ENCODE results near the gene JSRP1. TPM values are rescaled to one million over a fixed set of nuclear protein-coding genes. Genes with fewer than 3 reads are reported as not detected.
A peak's percentile ranks its signal among the peaks of the same experiment; 100 is the strongest.

JSRP1 gene
- total RNA-seq, 4 donors from 2014 or later: not detected

- Histone ChIP-seq H3K4me1 (peaks cover 0 to 5% (median under 1%) of the 10 kb centered on the region in 4 donors), H3K9me3 (no peaks in the 10 kb centered on the region), H3K4me3 (no peak overlapping the region), H3K27me3 (no peaks in the 10 kb centered on the region), H3K27ac (peak overlapping the region in 1 of 4 donors; percentile 14), H3K36me3 (peaks cover 0 to 98% (median 0%) of the 10 kb centered on the region in 3 donors)
- no peak for TF ChIP-seq POLR2A (IDR thresholded peaks at IDR 0.05)
- TF ChIP-seq, protein P1, sequence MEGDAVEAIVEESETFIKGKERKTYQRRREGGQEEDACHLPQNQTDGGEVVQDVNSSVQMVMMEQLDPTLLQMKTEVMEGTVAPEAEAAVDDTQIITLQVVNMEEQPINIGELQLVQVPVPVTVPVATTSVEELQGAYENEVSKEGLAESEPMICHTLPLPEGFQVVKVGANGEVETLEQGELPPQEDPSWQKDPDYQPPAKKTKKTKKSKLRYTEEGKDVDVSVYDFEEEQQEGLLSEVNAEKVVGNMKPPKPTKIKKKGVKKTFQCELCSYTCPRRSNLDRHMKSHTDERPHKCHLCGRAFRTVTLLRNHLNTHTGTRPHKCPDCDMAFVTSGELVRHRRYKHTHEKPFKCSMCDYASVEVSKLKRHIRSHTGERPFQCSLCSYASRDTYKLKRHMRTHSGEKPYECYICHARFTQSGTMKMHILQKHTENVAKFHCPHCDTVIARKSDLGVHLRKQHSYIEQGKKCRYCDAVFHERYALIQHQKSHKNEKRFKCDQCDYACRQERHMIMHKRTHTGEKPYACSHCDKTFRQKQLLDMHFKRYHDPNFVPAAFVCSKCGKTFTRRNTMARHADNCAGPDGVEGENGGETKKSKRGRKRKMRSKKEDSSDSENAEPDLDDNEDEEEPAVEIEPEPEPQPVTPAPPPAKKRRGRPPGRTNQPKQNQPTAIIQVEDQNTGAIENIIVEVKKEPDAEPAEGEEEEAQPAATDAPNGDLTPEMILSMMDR (IDR thresholded peaks at IDR 0.05): no peak
- DNase-seq: no peak
Measured at GRCh38 chr19:2221918-2222317, 34.3 kb downstream of the JSRP1 start.

DNA sequence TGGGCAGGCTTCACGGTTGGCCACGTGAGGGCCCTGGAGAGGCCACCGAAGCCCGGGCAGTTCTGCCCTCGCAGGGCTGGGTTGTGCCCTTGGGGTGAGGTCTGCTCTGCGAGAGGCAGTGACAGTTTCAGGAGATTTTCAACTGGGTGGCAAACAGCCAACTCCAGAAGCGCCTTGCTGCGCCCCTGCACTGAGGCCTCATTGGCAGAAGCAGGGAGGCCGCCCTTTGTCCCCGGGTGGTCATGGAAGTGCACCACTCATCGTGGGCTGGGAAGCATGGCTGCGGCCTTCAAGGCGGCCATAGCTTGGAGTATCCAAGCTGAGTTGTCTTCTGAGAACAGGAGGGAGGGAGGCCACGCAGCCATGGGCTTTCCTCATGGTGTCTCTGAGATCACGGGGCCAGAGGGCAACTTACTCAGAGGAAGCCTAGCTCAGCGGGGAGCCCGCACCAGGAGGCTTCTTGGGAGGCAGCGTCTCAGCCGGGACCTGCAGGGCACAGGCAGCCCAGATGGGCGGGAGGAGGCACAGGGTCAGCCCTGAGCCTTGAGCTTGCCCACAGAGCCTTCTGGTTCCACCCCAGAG lies 34.9 kb downstream of the JSRP1 start:
- Histone ChIP-seq H3K4me1 (peaks cover 0 to 5% (median 0%) of the 10 kb centered on the region in 4 donors), H3K27ac (no peak overlapping the region), H3K4me3 (no peak overlapping the region), H3K36me3 (peaks cover 0 to 98% (median 0%) of the 10 kb centered on the region in 3 donors), H3K9me3 (no peaks in the 10 kb centered on the region), H3K27me3 (no peaks in the 10 kb centered on the region)
- DNase-seq: no peak
- TF ChIP-seq POLR2A (IDR thresholded peaks at IDR 0.05): no peak
- TF ChIP-seq, protein P1 (IDR thresholded peaks at IDR 0.05): no peak

DNA sequence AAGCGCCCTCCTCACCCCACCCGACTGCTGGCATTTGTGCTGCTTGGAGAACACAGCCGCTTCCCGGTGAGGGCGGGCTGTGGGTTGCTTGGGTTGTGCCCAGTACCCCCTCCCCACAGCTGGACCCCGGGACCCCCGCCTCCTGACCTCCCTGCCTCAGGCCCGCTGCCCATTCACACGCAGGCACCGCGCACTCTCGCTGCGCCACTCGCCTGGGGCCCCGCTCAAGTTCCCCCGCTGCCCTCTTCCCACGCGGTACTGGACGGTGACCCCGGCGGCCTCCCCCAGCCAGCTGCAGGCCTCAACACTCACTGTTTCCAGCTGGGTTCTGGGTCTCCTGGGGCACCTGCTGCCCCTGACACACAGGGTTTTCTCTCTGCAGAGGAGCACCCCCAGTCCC lies 36.5 kb downstream of the JSRP1 start:
- Histone ChIP-seq H3K27me3 (no peaks in the 10 kb centered on the region), H3K9me3 (no peaks in the 10 kb centered on the region), H3K4me3 (no peak overlapping the region), H3K4me1 (peaks cover 0 to 4% (median 0%) of the 10 kb centered on the region in 4 donors), H3K36me3 (peaks cover 0 to 98% (median 0%) of the 10 kb centered on the region in 3 donors), H3K27ac (no peak overlapping the region)
- TF ChIP-seq POLR2A (IDR thresholded peaks at IDR 0.05): no peak
- TF ChIP-seq, protein P1 (IDR thresholded peaks at IDR 0.05): no peak
- no peak for DNase-seq

DNA sequence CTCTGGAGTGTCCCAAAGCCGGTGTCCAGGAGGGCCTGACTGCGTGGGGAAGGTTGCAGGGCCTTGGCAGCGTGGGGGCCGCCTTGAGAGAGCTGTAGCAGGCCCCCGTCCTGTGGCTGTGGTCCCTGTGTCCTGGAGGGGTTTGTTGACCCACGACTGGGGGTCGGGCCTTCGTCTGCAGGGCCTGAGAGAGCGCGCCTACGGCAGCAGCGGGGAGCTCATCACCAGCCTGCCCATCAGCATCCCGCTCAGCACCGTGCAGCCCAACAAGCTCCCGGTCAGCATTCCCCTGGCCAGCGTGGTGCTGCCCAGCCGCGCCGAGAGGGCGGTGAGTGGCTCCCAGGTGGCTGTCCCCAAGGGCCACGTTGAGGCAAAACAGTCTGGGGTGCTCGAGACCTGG lies 38.6 kb downstream of the JSRP1 start:
- Histone ChIP-seq H3K9me3 (no peaks in the 10 kb centered on the region), H3K36me3 (peaks cover 0 to 91% (median 0%) of the 10 kb centered on the region in 3 donors), H3K27me3 (no peaks in the 10 kb centered on the region), H3K4me1 (peaks cover 0 to 12% (median 1%) of the 10 kb centered on the region in 4 donors), H3K27ac (no peak overlapping the region), H3K4me3 (no peak overlapping the region)
- TF ChIP-seq, protein P1 (IDR thresholded peaks at IDR 0.05): no peak
- no peak for TF ChIP-seq POLR2A (IDR thresholded peaks at IDR 0.05)
- DNase-seq: no peak

GRCh38 chr19:2216361-2217225 lies 39.6 kb downstream of the JSRP1 start:
- H3K27me3 ChIP-seq: no peaks in the 10 kb centered on the region
- no peak overlapping the region for H3K4me3 ChIP-seq
- no peak for DNase-seq
- TF ChIP-seq POLR2A (IDR thresholded peaks at IDR 0.05): no peak
- TF ChIP-seq, protein P1 (IDR thresholded peaks at IDR 0.05): no peak
- peaks cover 0 to 12% (median 1%) of the 10 kb centered on the region in 4 donors for H3K4me1 ChIP-seq
- no peaks in the 10 kb centered on the region for H3K9me3 ChIP-seq
- peaks cover 0 to 87% (median 0%) of the 10 kb centered on the region in 3 donors for H3K36me3 ChIP-seq
- peak overlapping the region in 1 of 4 donors; percentile 44 for H3K27ac ChIP-seq
